Measurements from ENCODE around the gene LTBP2.

LTBP2 gene

GRCh38 chr14:74503291-74503937 lies 108.6 kb downstream of the LTBP2 start:
- DNase-seq: no peak

- DNase-seq: no peak
These were observed 109.6 kb downstream of the LTBP2 start for GRCh38 chr14:74502236-74503019.

DNA sequence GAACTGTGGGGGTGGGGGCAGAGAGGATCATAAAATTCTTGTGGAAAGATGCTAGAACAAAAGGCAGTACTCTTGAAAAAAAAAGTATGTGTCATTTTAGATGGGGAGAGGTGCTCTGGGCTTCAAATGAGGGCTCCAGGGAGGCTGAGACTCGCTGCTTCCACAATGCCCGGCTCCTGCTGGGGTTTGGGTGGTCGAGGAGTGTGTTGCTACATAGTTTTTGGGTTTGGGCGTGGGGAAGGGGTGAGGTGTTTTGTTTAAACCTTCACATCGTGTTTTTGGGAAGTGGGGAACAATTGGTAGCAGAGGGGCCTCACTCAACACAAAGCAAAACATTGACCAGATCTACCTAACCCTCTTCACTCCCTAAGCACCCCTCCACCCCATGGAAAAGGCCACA lies 110.3 kb downstream of the LTBP2 start:
- no peak for DNase-seq

- no peak for DNase-seq
These were observed 110.9 kb downstream of the LTBP2 start for GRCh38 chr14:74501135-74501614.

GRCh38 chr14:74500417-74501134 lies 111.5 kb downstream of the LTBP2 start:
- DNase-seq: no peak

GRCh38 chr14:74495356-74495755 lies 116.7 kb downstream of the LTBP2 start:
- peak in 2 of 6 experiments; percentile 7 to 39 for DNase-seq

GRCh38 chr14:74493343-74494261 lies 118.4 kb downstream of the LTBP2 start, which contains the start of gene ISCA2:
Gene ISCA2 (plus strand): TSS chr14:74493765. CDS start chr14:74493775, 10 bp downstream.
- peak; percentile 97 to 99 (median 99) for DNase-seq

DNA sequence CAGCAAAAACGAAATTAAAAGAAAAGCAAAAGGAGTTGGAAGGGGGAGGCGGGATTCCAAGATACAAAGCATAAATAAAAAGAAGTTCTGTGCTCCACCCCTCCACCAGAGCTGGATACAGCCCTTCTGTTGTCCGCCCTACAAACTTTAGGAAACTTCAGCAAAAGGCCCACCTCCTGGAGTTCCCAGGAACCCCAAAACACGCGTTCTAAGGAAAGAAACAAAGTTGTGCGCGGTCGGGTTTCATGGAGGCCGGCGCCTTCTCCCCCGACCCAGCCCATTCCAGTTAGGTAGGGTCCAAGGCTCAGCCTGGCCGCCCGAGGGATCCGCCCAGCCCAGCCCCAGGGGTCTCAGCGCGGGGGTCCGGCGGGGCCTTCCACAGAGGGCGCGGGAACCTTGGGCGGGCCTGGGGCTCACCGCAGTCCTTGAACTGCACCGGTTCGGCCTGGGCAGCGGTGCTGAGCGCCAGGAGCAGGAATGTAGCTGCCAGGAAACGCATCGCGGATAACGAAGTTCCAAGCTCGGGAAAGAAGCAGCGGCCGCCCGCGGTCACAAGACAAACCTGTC lies 119.2 kb downstream of the LTBP2 start, which contains the start of gene NPC2:
Gene NPC2 (minus strand): TSS at position 530 of the 567 bp plus-strand sequence. CDS start 31 bp downstream, at position 499.
- peak in 1 of 6 experiments; percentile 39 for DNase-seq

DNA sequence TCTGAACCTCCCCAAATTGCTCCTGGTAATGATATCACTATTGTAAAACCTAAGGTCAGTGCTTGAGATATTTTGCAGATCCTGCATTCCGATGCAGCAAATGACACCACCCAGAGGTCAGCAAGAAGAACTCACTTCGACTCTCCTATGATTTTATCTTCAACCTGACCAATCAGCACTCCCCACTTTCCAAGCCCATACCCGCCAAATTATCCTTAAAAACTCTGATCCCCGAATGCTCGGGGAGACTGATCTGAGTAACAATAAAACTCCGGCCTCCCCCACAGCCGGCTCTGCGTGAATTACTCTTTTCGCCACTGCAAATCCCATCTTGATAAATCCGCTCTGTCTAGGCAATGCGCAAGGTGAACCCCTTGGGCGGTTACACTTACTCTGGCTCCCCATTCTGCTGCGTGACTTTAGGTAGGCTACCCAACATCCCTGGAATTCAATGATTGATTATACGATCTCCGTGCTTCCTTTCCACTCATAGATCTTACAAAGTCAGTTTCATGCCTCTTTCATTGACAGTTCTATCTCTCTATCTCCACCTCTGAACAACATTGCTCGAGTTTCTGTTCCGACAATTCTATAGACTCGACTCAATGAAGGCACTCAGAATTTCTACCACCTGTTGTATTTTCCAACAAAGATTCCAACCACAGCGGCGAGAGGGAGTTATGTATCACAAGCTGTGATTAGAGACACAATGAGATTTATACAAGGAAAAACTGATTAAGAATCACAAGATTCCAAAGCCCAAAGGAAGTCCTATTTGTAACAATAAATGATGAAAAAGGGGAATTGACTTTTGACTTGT lies 119.9 kb downstream of the LTBP2 start:
- peak in 2 of 6 experiments; percentile 16 to 18 for DNase-seq

DNA sequence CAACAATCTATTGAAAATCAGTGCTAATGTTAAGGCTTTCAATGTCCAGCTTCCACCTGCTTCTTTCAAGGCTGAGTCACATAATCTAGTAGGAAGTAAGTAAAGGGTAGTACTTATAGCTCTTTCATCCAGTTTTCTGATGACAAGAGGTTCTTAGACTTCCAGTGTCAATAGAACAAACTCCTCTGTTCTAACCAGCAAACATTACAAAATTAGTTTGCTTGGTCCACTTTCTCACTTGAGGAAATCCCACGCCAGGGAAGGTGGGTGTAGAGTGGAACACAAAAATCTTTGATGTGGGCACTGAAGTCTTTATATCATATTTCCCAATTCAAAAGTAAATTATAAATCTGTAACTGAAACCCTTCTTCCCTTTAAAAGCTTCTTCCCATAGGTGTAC lies 121.6 kb downstream of the LTBP2 start:
- no peak for DNase-seq

GRCh38 chr14:74488786-74489397 lies 123.1 kb downstream of the LTBP2 start:
- DNase-seq: no peak

DNA sequence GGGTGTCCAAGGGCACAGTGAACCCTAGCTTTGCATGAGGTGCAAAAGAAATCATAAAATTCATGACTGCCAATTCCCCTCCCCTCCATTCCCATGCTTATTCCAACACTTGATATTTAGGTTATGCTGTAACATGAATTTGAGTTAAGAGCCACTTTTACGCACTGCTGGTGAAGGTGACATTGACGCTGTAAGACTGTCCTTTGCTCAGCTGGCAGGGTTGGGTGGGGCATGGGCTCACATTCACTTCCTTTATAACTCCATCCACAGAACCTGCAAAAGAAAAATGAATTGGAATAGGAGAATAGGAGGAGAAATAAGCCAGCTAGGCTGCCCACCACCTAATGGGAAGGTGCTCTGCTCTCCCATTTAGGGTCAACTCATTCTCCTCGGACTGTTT lies 125.9 kb downstream of the LTBP2 start:
- DNase-seq: no peak

DNA sequence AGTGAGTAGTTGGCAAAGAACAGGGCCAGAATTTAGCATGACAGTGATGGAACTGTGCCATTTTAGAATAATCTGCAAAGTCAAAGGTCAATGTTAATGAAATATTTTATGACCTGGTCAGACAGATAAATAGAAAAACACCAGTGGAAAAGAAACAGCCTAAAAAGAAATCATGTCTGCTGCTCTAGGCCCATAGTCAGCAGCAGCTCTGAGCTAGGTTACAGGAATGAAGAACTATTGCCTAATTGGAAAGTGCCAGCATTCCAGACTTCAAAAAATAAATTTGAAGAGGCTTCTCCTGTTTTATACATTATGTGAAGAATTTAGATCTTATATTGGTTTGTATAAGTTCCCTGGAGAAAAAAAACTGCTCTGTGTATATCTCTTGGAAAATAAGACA lies 128.7 kb downstream of the LTBP2 start:
- DNase-seq: no peak

DNA sequence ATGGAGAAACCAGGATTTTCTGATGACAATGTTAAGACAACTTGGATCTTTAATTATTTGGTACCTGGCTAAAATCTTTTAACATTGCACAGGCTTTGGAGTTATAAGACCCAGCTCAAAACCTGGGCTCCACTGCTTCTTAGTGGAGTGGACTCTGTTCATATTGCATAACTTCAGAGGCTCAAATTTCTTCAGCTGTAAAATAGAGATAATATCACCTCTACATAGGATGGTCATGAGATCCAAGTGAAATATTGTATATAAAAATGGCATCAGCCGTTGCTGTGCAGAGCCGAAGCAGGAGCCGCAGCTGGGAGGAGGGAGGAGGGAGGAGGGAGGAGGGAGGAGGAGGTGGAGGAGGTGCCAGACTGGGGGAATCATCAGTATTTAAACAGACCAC lies 129.5 kb downstream of the LTBP2 start:
- no peak for DNase-seq

- DNase-seq: no peak
These were observed 132.0 kb downstream of the LTBP2 start for GRCh38 chr14:74480046-74480445.

DNA sequence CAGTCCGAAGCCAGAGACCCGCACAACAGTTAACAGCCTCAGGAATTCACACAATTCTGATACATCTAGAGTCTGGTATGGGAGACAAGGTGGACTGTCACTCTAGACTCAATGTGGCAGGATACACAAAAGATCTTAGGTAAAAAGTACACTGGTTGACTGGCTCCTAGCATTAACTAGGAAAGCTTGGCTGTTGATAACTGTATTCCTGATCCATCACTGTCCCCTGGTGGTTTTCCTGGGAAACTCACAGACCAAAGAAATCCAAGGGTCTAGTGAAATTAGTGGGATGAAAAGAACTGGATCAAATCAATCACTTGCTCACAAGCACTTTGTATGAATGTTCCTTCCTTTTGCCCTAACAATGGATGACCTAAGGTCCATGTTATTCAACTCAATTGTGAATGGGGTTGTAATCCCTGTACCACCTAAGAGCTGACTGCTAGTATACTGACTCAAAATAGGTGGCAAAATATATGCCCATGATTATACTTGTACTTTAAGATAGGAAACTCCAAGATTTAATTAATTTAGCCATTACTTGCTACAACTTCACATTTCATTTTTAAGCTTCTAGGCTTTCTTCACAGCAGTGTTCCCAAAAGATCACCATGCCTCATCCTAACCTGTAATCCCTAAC lies 132.9 kb downstream of the LTBP2 start:
- no peak for DNase-seq

DNA sequence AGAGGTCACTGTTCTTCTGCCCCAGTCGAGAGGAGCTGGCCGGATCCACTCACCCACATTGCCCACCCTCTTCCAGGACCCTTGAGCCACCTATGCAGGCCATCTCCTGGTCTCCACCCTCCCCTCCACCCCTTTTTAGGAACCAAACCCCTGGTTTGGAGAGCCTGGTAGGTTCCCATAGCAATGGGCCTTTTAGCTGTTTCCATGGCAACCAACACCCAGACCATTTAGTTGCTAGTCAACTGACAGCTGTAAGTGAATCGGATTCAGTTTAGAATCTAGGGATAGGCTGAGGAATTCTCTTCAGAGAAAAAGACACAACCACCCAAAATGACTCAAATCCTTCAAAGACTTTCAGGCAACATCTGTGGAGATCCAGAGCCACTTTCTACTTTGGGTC lies 135.4 kb downstream of the LTBP2 start:
- no peak for DNase-seq

- no peak for DNase-seq
These were observed 135.9 kb downstream of the LTBP2 start for GRCh38 chr14:74476107-74476506.

DNA sequence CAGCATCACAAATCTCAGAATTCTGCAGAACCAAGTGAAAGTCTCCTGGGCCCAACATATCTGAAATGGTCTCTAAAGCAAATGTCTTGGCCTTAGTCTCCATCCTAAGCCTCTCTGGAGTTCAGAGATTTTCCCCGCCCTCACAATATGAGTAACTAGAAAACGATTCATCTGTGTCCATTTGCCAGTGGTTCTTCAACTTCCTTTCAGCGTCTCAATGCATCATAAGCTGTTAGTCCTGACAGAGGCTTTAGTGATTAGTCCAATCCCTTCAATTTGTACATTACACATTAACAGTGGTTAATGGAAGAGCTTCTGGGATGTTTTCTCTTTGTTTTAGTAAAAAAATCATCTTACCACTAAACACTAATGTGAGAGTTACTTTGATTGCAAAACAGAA lies 136.4 kb downstream of the LTBP2 start:
- DNase-seq: no peak

GRCh38 chr14:74474376-74474775 lies 137.7 kb downstream of the LTBP2 start:
- DNase-seq: no peak
